Ectodermal cell (in vitro differentiated cells): ENCODE data around the gene MGST2.

Experiments
- H3K27ac ChIP-seq: 2 replicates; pipeline ENCODE4 v1.7.0; 2013; ENCODE audit warnings: mild to moderate bottlenecking, low read depth, low read length; ENCODE audit not compliant: insufficient read depth, poor library complexity, severe bottlenecking
- H3K27me3 ChIP-seq: 2 replicates; pipeline ENCODE4 v1.7.0; 2013; ENCODE audit warnings: mild to moderate bottlenecking, low read length; ENCODE audit not compliant: insufficient read depth, control insufficient read depth, poor library complexity, severe bottlenecking
- H3K36me3 ChIP-seq: one replicate; pipeline ENCODE4 v1.7.0; 2013; ENCODE audit warnings: low read length; ENCODE audit not compliant: control insufficient read depth, insufficient read depth
- H3K4me1 ChIP-seq: one replicate; pipeline ENCODE4 v1.7.0; 2013; ENCODE audit warnings: low read length; ENCODE audit not compliant: control insufficient read depth, insufficient read depth
- H3K4me3 ChIP-seq: 2 replicates; pipeline ENCODE4 v1.7.0; 2013; ENCODE audit warnings: low read depth, low read length, control low read depth; ENCODE audit not compliant: insufficient read depth
- H3K9me3 ChIP-seq: 2 replicates; pipeline ENCODE4 v1.7.0; 2013; ENCODE audit warnings: mild to moderate bottlenecking, low read length, moderate library complexity; ENCODE audit not compliant: control insufficient read depth
- WGBS, 2 experiments: methylation state at CpG; one replicate each; pipeline ENCODE4 v1.1.7; 2013; ENCODE audit warnings: missing lambda C conversion rate in 2 of 2; 5-methylcytosine and 5-hydroxymethylcytosine counted together

Gene MGST2

DNA sequence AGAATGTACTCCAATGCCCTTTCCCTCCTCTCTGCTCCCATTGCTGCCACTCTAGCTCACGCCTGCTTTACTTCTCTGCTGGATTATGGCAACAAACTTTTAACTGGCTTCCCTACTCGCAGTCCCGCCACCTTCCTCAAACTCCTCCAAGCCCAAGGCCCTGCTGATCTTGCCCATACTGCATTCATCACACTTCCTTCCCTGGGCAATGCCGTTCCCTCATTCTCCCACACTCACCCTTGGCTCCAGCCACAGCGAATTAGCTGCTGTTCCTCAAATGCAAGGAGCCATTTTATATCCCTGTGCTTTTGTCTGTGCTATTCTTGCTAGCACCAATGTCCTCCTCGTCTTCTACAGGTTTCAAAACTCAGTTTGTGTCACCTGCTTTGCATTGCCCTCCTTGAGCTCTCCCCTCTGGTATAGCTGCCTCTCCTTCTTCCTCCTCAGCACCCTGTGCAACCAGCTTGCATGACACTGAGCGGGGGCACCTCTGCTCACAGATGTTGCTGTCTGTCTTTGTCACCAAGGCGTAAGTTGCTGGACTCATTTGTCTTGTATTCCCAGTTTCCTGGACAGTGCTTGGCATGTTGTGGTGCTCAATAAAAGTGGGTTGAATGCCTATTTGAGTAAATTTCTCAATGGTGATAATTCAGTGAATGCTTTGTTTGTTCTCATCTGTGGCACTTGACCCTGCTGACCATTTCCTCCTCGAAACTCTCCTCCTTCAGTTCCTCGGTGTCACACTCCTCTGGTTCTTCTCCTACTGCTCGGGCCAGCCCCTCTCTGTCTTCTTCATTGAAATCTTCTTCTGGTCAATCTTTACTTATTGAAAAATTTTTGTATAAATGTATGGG, 22.4 kb upstream of the MGST2 start:
- Histone ChIP-seq H3K9me3 (peaks cover 3% of the 10 kb centered on the region), H3K4me3 (no peak overlapping the region), H3K36me3 (no peaks in the 10 kb centered on the region), H3K4me1 (no peaks in the 10 kb centered on the region), H3K27me3 (no peaks in the 10 kb centered on the region), H3K27ac (no peak overlapping the region)
- 90 to 93% methylated on average over 11 of the region's 11 CpGs for WGBS, 2 experiments

DNA sequence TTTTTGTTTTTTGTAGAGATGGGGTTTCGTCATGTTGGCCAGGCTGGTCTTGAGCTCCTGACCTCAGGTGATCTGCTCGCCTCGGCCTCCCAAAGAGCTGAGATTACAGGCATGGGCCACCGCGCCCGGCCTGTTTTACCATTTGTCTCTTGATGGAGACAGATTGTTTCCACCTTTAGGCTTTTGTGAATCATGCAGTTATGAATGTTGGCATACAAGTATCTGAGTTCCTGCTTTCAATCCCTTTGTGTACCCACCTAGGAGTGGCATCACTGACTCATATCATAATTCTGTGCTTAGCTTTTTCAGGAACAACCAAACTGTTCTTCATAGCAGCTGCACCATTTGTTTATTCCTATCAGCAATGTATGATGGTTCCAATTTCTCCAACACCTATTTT, 20.2 kb upstream of the MGST2 start:
- Histone ChIP-seq H3K4me1 (no peaks in the 10 kb centered on the region), H3K9me3 (no peaks in the 10 kb centered on the region), H3K36me3 (no peaks in the 10 kb centered on the region), H3K4me3 (no peak overlapping the region), H3K27ac (no peak overlapping the region), H3K27me3 (no peaks in the 10 kb centered on the region)
- 89 to 90% methylated on average over 6 of the region's 6 CpGs for WGBS, 2 experiments

DNA sequence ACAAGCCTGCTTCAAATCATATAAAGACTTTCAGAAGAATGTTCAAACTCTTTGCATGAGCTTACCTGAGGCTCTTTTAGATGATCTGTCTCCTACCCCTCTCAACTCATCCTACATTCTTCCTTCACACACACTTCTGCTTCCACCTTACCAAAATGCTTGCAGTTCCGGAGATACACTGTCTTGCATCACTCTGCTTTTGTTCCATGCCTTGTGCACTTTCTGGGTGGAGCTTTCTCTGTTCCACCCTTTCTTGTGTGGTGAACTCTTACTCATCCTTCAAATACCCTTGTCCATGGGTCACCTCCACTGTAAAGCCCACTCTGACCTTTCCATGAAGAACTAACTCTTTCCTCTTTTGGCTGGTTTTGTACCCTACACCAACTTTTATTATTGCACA, 18.4 kb upstream of the MGST2 start:
- Histone ChIP-seq H3K36me3 (no peaks in the 10 kb centered on the region), H3K4me3 (no peak overlapping the region), H3K27ac (no peak overlapping the region), H3K27me3 (no peaks in the 10 kb centered on the region), H3K4me1 (no peaks in the 10 kb centered on the region), H3K9me3 (no peaks in the 10 kb centered on the region)
- WGBS, 2 experiments, result 90 to 93% methylated on average over 1 of the region's 1 CpG

DNA sequence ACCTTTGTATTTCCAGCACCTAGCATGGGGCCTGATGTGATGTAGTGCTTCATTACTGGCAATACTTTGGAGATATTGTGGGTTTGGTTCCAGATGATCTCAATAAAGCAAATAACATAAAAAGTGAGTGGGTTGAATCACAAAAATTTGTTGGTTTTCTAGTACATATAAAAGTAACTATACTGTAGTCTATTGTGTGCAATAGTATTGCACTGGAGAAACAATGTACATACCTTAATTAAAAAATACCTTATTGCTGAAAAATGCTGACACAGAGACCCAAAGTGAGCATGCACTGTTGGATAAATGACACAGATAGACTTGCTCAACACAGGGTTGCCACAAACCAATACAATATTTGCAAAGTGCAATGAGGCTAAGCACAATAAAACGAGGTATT, 17.7 kb upstream of the MGST2 start:
- no peak overlapping the region for H3K4me3 ChIP-seq
- H3K36me3 ChIP-seq, result no peaks in the 10 kb centered on the region
- H3K27ac ChIP-seq, result no peak overlapping the region
- WGBS, 2 experiments, result 84 to 95% methylated on average over 1 of the region's 1 CpG
- H3K9me3 ChIP-seq, result no peaks in the 10 kb centered on the region
- H3K27me3 ChIP-seq, result no peaks in the 10 kb centered on the region
- H3K4me1 ChIP-seq, result no peaks in the 10 kb centered on the region

DNA sequence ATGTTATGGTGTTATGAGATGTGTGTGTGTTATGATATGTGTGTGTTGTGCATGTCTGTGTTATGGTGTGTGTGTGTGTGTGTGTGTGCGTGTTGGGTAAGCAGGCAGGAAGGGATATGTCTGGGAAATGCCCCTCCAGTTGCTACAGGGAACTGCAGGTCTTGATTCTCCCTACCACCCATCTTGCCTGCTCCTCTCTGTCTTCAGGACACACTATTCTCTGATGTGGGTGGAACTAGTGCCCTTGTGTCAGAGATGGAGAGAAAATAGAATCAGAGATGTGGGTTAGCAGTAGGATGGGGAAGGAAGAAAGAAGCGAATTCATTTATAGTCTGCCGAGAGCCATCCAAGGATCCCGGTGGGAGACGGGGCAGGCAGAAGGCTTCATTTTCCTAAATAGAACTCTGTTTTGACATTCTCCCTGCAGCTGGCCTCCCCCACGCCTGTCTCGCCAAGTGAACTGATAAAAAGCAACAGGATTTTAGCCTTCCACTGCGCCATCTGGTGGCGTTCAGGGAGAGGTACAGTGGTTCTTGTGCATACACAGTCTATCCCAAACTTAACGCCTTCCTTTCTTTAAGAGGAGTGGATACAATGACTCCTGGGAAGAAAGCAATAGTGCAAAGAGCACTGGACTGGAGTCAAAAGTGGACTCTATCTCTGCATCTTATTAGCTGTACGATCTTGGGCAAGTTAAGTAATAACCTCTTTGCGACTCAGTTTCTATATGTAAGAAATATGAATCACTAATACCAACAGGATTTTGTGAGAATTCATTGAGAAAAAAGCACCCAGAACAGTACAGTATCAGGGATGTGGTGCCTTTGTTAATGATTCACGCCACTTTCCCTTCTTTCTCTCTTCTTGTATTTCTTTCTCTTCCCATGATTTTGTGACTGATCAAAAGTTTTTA, 14.1 kb upstream of the MGST2 start:
- H3K36me3 ChIP-seq, result no peaks in the 10 kb centered on the region
- 28 to 33% methylated on average over 13 of the region's 13 CpGs for WGBS, 2 experiments
- H3K27ac ChIP-seq, result no peak overlapping the region
- no peaks in the 10 kb centered on the region for H3K9me3 ChIP-seq
- H3K27me3 ChIP-seq, result no peaks in the 10 kb centered on the region
- H3K4me1 ChIP-seq, result no peaks in the 10 kb centered on the region
- H3K4me3 ChIP-seq, result no peak overlapping the region

DNA sequence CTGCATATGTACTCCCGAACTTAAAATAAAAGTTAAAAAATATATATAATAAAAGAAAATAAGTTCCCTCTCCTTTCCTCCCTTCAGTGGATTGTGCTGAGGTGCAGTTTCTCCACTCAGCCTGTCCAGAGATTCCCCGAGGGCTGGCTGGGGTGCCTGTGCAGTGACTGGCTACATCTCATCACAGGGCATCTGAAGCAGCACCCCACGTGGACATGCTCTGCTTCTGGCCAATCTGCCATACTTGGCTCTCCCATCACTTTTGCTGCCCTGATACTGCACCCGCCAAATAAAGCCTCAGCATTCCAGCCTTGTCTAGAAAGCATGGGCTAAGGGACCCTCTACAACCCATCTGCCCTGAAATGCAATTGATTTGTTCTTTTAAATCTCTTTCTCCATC, 11.1 kb upstream of the MGST2 start:
- WGBS, 2 experiments, result 76 to 86% methylated on average over 3 to 4 of the region's 4 CpGs
- H3K9me3 ChIP-seq, result no peaks in the 10 kb centered on the region
- no peak overlapping the region for H3K27ac ChIP-seq
- no peaks in the 10 kb centered on the region for H3K36me3 ChIP-seq
- no peaks in the 10 kb centered on the region for H3K27me3 ChIP-seq
- peaks cover 6% of the 10 kb centered on the region for H3K4me1 ChIP-seq
- no peak overlapping the region for H3K4me3 ChIP-seq

DNA sequence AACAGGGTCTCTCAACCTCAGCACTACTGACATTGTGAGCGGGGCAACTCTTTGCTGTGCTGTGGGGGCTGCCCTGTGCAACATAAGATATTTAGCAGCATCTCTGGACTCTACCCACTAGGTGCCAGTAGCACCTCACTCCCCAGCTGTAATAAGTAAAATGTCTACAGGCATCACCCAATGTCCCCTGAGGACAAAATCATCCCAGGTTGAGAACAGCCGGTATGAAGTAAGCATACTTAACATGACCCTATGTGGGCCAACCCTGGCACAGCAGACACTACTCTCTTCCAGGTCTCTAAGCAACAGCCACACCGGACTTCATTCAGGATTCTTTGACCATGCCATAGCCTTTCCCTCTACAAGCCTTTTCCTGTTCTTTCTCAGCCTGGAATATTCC, 10.5 kb upstream of the MGST2 start:
- no peaks in the 10 kb centered on the region for H3K36me3 ChIP-seq
- H3K4me3 ChIP-seq, result no peak overlapping the region
- H3K4me1 ChIP-seq, result peaks cover 6% of the 10 kb centered on the region
- no peak overlapping the region for H3K27ac ChIP-seq
- H3K27me3 ChIP-seq, result no peaks in the 10 kb centered on the region
- no peaks in the 10 kb centered on the region for H3K9me3 ChIP-seq
- 83% methylated on average over 3 of the region's 3 CpGs for WGBS, 2 experiments

DNA sequence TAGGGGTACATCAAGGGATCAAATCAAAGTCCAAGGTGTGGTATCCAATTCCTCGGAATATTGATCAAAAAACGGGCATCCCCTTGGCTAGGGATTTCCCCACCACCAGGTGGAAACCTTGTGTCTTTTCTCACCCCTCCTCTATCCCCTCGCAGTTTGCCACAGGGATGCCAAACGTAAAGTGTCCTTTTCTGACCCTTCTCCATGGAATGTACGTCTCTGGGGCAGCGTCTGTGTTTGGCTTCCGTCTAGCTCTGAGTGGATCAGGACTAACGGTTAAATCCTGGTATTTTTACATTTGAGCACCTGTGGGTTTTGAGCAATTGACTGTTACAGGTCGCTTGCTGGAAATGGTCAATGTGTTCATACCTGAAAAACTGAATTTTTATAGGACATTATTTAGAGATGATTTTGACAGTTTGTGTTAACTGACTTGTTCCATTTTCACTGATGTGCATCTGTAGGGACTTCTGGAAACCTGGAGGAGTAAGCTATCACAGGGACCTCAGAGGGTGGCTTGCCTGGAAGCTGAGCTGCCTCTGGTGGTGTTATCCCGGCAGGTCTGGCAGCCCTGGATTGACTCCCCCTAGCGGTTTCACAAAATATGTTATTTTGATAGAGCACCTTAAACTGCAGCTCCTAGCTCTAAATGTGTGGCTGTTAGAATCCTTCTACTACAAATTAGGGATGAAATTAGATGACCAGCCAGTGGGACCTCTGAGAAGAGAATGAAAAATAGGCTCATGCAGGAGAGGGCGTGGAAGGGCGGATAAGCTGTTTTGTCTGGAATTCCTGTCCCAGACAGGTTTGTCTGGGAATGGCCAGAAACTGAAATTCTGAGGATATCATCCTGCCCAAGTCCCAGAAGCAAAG, 8.8 kb upstream of the MGST2 start:
- Histone ChIP-seq H3K27ac (no peak overlapping the region), H3K36me3 (no peaks in the 10 kb centered on the region), H3K9me3 (no peaks in the 10 kb centered on the region), H3K27me3 (no peaks in the 10 kb centered on the region), H3K4me1 (peaks cover 6% of the 10 kb centered on the region), H3K4me3 (no peak overlapping the region)
- 18 to 19% methylated on average over 13 of the region's 13 CpGs for WGBS, 2 experiments

DNA sequence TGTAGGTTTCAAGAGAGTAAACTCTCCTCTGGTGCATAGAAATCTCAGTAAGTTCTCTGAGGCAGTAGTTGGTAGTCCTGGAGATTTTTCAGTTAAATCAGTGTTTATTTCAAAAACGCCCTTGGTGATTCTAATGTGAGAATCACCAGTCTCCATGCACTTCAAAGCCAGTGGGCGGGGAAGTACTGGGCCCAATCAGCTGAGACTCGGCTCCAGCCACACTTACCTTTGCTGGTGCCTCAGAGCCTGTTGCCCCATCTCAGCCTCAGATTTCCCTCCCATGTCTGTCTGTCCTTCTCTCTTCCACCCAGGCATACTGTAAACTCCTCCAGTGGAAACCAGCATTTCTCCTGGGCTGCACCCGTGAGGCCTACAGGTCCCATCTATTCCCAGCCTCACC, 7.4 kb upstream of the MGST2 start:
- 60 to 69% methylated on average over 4 of the region's 4 CpGs for WGBS, 2 experiments
- peaks cover 6% of the 10 kb centered on the region for H3K4me1 ChIP-seq
- H3K9me3 ChIP-seq, result no peaks in the 10 kb centered on the region
- no peaks in the 10 kb centered on the region for H3K27me3 ChIP-seq
- no peak overlapping the region for H3K27ac ChIP-seq
- no peak overlapping the region for H3K4me3 ChIP-seq
- no peaks in the 10 kb centered on the region for H3K36me3 ChIP-seq
